Right kidney (tissue), 9 donors: ENCODE results near the gene AKR1D1.
"Not testable (repeated sequence)": the region's sequence is repeated elsewhere in the genome, so short reads cannot be mapped to it uniquely, and the experiment has no call there.

Experiments used
- DNase-seq: peaks from one replicate; pipeline ENCODE4 v3.0.0-alpha.2; 2016
- long read RNA-seq, 8 donors: transcript quantifications; one replicate each; lab custom pipeline, GENCODE V29; 2026

Gene AKR1D1, protein sequence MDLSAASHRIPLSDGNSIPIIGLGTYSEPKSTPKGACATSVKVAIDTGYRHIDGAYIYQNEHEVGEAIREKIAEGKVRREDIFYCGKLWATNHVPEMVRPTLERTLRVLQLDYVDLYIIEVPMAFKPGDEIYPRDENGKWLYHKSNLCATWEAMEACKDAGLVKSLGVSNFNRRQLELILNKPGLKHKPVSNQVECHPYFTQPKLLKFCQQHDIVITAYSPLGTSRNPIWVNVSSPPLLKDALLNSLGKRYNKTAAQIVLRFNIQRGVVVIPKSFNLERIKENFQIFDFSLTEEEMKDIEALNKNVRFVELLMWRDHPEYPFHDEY
- long read RNA-seq, donor 1: 0 reads
- long read RNA-seq, donor 2: 0 reads
- long read RNA-seq, donor 3: 0 reads
- long read RNA-seq, donor 4: 0 reads
- long read RNA-seq, donor 5: 0 reads
- long read RNA-seq, donor 6: 0 reads
- long read RNA-seq, donor 7: 0 reads
- long read RNA-seq, donor 8: 0 reads

DNA sequence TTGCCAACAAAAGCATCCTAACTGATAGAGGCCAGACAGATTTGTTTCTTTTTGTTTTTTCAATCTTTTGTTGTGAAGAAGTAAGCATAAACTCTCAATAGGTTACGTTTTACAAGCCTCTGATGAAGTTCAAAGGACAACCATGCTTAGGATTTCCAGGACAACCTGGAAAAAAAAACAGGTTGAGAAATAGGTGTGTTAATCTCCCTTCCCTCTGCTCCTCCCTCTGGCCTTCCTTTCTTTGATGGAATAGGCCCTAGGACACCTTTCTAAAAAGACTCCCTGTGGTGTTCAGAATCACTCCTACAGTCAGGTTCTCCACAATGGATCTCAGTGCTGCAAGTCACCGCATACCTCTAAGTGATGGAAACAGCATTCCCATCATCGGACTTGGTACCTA, at the start of gene AKR1D1:
TSS of gene AKR1D1 (plus strand) at position 264 of the 400 bp plus-strand sequence. CDS start at position 324, 60 bp downstream.
- no peak for DNase-seq

DNA sequence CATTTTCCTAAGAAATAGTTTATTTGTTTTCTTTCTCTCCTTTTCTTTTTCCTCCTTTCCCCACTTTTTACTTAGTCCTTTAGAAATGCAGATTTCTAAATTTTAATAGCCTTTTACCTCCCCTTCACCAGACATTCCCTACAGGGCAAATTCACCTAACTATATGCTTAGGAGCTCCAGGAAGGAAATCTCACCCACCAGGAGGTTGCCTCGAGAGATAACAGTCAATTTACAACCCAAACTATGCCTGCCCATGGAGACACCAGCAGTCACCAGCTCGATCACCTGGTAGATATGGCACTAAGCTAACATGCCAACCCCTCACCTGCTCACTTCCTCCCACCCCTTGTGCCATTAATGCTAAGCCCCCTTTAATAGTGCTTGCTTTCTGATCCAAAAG, 49.2 kb upstream of the AKR1D1 start:
- no peak for DNase-seq

- no peak for DNase-seq
Observed at GRCh38 chr7:138029126-138029525, 47.1 kb upstream of the AKR1D1 start.

DNA sequence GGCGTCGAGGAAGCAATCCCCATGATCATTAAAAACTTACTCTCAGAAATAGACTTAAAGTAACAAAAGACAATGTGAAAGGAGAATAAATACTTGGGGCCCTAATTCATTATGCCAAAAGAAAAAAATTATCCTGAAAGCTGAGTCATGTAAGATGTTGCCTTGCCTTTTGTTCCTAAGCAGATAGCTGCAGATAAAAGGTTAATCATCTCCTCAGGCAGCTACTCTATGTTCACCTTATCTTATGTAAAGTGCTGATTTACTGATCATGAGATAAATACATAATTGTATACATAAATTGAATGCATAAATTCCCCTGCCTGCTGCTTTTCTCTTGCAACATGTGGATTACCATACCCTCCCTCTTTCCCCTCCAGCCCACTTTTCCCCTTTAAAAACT, 46.3 kb upstream of the AKR1D1 start:
- no peak for DNase-seq

DNA sequence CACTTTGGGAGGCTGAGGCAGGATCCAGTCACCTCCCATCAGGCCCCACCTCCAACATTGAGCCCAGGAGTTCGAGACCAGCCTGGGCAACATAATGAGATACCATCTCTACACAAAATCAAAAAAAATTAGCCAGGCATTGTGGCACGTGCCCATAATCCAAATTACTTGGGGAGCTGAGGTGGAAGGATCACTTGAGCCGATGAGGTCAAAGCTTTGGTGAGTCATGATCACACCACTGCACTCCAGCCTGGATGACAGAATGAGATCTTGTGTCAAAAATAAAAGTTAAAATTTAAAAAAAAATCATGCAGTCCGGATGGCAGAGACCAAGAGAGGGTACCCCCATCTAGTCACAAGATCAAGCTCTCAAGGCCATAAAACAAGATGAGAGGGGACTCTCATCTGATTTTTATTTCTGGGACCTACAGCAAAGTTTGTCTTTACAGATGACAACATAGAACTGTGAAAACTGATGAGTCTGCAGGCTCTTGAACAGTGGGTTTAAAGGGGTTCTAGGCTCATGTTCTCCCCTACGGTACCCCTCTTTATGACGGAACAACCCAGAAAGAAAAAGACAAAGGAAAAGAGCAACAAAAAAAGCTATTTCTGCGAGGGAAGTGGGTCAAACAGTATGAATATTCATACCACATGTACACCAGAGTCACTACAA, 45.4 kb upstream of the AKR1D1 start:
- DNase-seq: no peak

- no peak for DNase-seq
Observed at GRCh38 chr7:138032186-138032585, 44.1 kb upstream of the AKR1D1 start.

DNA sequence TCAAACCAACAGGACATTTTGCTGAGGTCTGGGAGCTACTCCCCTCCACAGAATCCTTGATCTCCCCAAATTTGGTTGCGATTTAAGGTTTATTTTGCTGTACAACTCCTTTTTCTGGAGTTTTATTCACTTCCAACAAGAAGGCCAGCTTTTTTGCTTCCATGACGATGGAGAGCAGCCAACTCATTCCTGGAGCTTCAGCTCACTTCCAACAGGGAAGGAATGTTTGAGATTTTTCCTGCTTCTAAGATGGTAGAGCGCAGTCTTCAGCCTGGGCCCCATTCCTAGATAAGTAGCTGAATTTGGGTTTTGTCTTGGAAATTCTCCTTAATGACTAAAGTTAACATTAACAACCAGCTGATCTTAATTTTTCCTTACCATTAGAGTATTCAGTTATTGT, 43.5 kb upstream of the AKR1D1 start:
- no peak for DNase-seq

DNA sequence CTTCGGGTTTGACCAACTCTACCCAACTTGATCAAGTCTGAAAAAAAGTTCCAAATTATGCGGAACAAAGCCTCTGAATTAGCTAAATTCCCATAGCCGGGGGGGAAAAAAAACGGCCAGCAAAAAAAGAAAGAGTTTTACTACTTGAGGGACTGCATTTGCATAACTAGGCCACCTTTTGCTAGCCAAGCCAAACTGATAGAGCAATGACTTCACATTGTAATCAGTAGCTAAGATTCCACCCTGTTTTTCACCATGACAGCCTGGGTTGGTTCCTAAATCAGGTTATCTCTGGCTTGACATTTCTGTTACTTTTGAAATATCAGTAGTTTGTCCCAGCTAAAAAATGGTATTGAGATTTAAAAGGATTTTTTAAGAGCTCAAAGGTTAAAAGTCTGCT, 43.0 kb upstream of the AKR1D1 start:
- DNase-seq: no peak

DNA sequence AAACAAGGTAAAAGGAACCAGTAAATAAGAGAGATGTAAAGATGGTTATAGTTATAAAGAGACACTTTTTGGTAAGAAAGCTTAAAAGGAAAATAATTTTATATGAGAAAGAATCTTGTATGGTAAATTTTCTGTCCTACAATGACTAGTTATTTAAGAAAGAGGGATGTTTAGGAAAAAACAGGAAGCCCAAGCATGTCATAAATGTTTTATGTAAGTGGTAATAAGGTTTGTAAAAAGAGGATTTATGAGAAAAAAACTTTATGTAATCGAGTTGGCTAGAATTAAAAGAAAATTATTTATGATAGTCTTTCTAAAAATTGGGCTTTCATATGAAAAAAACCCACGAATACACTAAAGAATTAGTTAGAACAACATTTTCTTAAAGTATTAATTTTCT, 40.1 kb upstream of the AKR1D1 start:
- no peak for DNase-seq

DNA sequence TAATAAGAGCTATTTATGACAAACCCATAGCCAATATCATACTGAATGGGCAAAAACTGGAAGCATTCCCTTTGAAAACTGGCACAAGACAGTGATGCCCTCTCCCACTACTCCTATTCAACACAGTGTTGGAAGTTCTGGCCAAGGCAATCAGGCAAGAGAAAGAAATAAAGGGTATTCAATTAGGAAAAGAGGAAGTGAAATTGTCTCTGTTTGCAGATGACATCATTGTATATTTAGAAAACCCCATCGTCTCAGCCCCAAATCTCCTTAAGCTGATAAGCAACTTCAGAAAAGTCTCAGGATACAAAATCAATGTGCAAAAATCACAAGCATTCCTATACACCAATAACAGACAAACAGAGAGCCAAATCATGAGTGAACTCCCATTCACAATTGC, 36.2 kb upstream of the AKR1D1 start:
- DNase-seq: not testable (repeated sequence)

GRCh38 chr7:138044897-138045296, 31.4 kb upstream of the AKR1D1 start:
- DNase-seq: no peak

DNA sequence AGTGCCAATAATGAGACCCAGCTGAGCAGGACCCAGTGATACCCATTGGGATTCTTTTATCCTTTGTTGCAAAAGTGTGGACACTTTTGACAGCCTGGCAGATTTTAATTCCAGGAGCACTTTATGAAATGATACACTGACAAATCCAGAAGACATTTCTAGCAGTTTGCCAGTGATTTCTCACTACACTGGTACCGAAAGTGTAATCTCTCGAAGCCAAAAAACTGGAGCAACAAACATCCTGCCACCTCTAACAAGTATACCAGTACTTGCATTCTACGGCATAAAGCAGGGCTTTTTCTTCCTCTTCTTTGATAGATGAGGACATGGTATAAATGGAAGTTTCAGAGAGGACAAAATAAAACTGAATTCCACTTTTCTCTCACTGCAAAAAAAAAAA, 28.4 kb upstream of the AKR1D1 start:
- no peak for DNase-seq

DNA sequence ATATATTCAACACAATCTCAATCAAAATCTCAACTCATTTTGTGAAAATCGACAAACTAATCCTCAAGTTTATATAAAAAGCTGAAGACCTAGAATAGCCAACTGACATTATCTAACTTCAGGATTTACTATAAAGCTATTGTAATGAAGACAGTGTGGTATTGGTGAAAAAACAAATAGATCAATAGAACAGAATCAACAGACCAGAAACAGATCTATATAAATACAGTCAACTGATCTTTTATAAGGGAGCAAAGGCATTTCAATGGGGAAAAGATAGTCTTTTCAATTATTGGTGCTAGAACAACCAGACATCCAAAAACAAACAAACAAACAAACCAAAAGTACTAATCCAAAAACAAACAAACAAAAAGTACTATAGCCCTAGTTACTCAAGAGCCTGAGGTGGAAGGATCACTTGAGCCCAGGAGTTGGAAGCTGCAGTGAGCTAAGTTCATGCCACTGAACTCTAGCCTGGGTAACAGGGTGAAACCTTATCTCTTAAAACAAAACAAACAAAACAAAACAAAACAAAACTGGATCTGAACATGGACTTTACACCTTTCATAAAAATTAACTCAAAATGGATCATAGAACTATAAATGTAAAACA, 26.6 kb upstream of the AKR1D1 start:
- DNase-seq: no peak

DNA sequence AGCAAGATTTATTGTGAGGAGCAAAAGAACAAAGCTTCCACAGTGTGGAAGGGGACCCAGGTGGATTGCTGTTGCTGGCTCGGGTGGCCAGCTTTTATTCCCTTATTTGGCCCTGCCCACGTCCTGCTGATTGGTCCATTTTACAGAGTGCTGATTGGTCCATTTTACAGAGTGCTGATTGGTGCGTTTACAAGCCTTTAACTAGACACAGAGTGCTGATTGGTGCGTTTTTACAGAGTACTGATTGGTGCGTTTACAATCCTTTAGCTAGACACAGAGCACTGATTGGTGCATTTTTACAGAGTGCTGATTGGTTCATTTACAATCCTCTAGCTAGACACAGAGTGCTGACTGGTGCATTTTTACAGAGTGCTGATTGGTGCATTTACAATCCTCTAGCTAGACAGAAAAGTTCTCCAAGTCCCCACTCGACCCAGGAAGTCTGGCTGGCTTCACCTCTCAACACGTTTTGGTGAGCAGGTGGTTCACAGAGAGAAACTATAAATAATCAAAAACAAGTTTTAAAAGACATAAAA, 24.5 kb upstream of the AKR1D1 start:
- DNase-seq: not testable (repeated sequence)

DNA sequence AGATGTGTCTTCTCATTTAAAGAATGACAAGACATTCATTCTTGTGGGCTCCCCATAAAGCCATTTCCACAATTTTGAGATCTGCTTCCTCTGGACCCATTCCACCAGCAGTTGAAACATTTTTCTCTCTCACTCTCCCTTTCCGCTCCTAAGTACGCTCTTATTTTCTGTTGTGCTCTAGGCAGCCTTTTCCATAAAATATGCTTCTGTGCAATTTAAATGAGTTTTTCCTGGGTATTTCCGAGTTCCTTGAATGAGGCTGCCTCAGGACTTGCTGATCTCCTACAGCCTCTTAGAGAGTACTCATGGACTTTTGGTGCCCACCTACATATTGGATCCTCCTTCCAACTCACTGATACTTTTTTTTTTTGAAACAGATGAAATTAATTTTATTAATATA, 23.6 kb upstream of the AKR1D1 start:
- no peak for DNase-seq

- not testable (repeated sequence) for DNase-seq
Observed at GRCh38 chr7:138055698-138056097, 20.6 kb upstream of the AKR1D1 start.

GRCh38 chr7:138063400-138063799, 12.9 kb upstream of the AKR1D1 start:
- no peak for DNase-seq

- DNase-seq: no peak
Observed at GRCh38 chr7:138064856-138065357, 11.4 kb upstream of the AKR1D1 start.

GRCh38 chr7:138065827-138066226, 10.4 kb upstream of the AKR1D1 start:
- no peak for DNase-seq

DNA sequence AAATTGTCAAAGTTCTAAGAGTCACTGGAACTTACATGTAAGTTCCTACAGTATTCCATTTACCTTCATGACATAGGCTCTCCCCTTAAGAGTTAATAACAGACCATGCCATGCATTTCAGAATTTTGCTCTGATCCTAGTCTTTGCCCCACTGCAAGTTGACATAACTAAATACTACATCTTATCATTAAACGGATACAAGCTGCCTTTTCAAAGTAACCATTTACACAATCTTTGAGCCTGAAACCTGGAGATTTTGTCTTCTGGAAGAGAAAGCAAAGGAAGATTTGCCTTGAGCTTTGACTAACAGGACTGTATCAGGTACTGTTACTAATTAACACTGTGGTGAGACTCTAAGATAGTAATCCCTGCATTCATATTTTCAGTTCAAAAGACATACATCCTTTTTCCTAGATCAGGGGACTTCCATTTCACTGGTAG, 9.3 kb upstream of the AKR1D1 start:
- DNase-seq: no peak

GRCh38 chr7:138067774-138068173, 8.5 kb upstream of the AKR1D1 start:
- no peak for DNase-seq

DNA sequence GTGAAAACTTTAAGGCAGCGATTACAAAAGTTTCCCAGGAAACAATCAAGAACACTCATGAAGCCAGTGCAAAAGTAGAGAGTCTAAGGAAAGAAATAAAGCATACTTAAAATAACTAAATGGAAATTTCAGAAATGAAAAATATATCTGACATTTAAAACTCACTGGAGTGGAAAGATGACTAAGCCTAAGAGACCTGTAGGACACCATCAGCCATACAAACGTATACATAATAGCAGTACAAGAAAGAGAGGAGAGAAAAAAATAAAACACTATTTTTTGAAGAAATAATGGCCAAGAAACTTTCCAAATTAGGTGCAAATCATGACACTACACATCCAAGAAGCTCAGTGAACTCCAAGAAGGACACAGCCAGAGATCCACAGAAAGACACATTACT, 5.4 kb upstream of the AKR1D1 start:
- no peak for DNase-seq

- no peak for DNase-seq
Observed at GRCh38 chr7:138072726-138073125, 3.5 kb upstream of the AKR1D1 start.
